Mesendoderm (in vitro differentiated cells): ENCODE results near the gene LPXN.

Experiments used
- DNase-seq: peaks from one replicate; pipeline ENCODE4 v3.0.0; 2013
- H2AK5ac ChIP-seq: 2 replicates; pipeline ENCODE4 v1.6.1; 2013; ENCODE audit warnings: low read length, inconsistent platforms
- H2BK120ac ChIP-seq: 2 replicates; pipeline ENCODE4 v1.6.1; 2013; ENCODE audit warnings: low read depth, mild to moderate bottlenecking, low read length, moderate library complexity, mixed read lengths
- H2BK15ac ChIP-seq: replicated peaks from 2 replicates; pipeline ENCODE4 v1.6.1; 2013; ENCODE audit warnings: low read depth, mild to moderate bottlenecking, moderate library complexity
- H2BK5ac ChIP-seq: 2 replicates; pipeline ENCODE4 v1.6.1; 2013; ENCODE audit warnings: low read length, inconsistent platforms
- H3K18ac ChIP-seq: 2 replicates; pipeline ENCODE4 v1.6.1; 2013; ENCODE audit warnings: mild to moderate bottlenecking, low read length, mixed read lengths
- H3K23ac ChIP-seq: one replicate; pipeline ENCODE4 v1.6.1; 2013; ENCODE audit warnings: low read length
- H3K27ac ChIP-seq: 2 replicates; pipeline ENCODE4 v1.5.1; 2013; ENCODE audit warnings: low read depth, mild to moderate bottlenecking, inconsistent platforms, low read length, moderate library complexity
- H3K27me3 ChIP-seq: 2 replicates; pipeline ENCODE4 v1.6.1; 2013; ENCODE audit warnings: low read length, control low read depth, mild to moderate bottlenecking, inconsistent platforms; ENCODE audit not compliant: insufficient read depth, poor library complexity
- H3K36me3 ChIP-seq: 2 replicates; pipeline ENCODE4 v1.6.1; 2013; ENCODE audit warnings: low read length, inconsistent platforms; ENCODE audit not compliant: control insufficient read depth, insufficient read depth
- H3K4ac ChIP-seq: one replicate; pipeline ENCODE4 v1.6.1; 2013; ENCODE audit warnings: low read depth, mild to moderate bottlenecking, low read length, moderate library complexity
- H3K4me1 ChIP-seq: 2 replicates; pipeline ENCODE4 v1.6.1; 2013; ENCODE audit warnings: low read depth, low read length, inconsistent platforms; ENCODE audit not compliant: control insufficient read depth
- H3K4me2 ChIP-seq: 2 replicates; pipeline ENCODE4 v1.6.1; 2013; ENCODE audit warnings: low read length
- H3K4me3 ChIP-seq: 2 replicates; pipeline ENCODE4 v1.5.1; 2013; ENCODE audit warnings: mild to moderate bottlenecking, low read length
- H3K56ac ChIP-seq: one replicate; pipeline ENCODE4 v1.6.1; 2013; ENCODE audit warnings: low read length
- H3K79me1 ChIP-seq: 2 replicates; pipeline ENCODE4 v1.6.1; 2013; ENCODE audit warnings: low read length, inconsistent platforms
- H3K79me2 ChIP-seq: 2 replicates; pipeline ENCODE4 v1.6.1; 2013; ENCODE audit warnings: mild to moderate bottlenecking, low read length; ENCODE audit not compliant: control insufficient read depth, insufficient read depth
- H3K9ac ChIP-seq: 2 replicates; pipeline ENCODE4 v1.6.1; 2013; ENCODE audit warnings: low read length, inconsistent platforms
- H4K5ac ChIP-seq: one replicate; pipeline ENCODE4 v1.6.1; 2013; ENCODE audit warnings: low read length
- H4K8ac ChIP-seq: one replicate; pipeline ENCODE4 v1.6.1; 2013; ENCODE audit warnings: low read depth, mild to moderate bottlenecking, control low read depth, low read length, moderate library complexity
- WGBS: extraction: QIAGEN DNeasy Blood & Tissue Kit; methylation state at CpG from one replicate; pipeline ENCODE4 v1.1.7; 2013; ENCODE audit warnings: low lambda C conversion rate, missing lambda C conversion rate; ENCODE audit not compliant: insufficient coverage; ENCODE audit errors: extremely low coverage; 5-methylcytosine and 5-hydroxymethylcytosine counted together

LPXN gene

GRCh38 chr11:58495906-58496305 is 79.8 kb downstream of the LPXN start:
- H3K4me3 ChIP-seq = no peak overlapping the region
- no peaks in the 10 kb centered on the region for H3K27me3 ChIP-seq
- no peak overlapping the region for H3K23ac ChIP-seq
- H2BK15ac ChIP-seq = no peak overlapping the region
- H3K4me1 ChIP-seq = no peaks in the 10 kb centered on the region
- no peak overlapping the region for H3K18ac ChIP-seq
- no peaks in the 10 kb centered on the region for H3K79me2 ChIP-seq
- no peak overlapping the region for H3K4me2 ChIP-seq
- WGBS = no CpG with 5 or more reads among the region's 2 CpGs
- no peak overlapping the region for H3K27ac ChIP-seq
- no peak overlapping the region for H3K4ac ChIP-seq
- H2AK5ac ChIP-seq = no peak overlapping the region
- no peak overlapping the region for H2BK120ac ChIP-seq
- no peak for DNase-seq
- no peaks in the 10 kb centered on the region for H3K79me1 ChIP-seq
- no peak overlapping the region for H4K8ac ChIP-seq
- H4K5ac ChIP-seq = no peak overlapping the region
- H3K36me3 ChIP-seq = no peaks in the 10 kb centered on the region
- H3K56ac ChIP-seq = no peak overlapping the region
- no peak overlapping the region for H3K9ac ChIP-seq
- H2BK5ac ChIP-seq = no peak overlapping the region

- Histone ChIP-seq H3K4ac (no peak overlapping the region), H3K9ac (no peak overlapping the region), H3K27me3 (no peaks in the 10 kb centered on the region), H3K4me1 (no peaks in the 10 kb centered on the region), H3K23ac (no peak overlapping the region), H3K36me3 (no peaks in the 10 kb centered on the region), H2AK5ac (no peak overlapping the region), H3K27ac (no peak overlapping the region), H2BK5ac (no peak overlapping the region), H3K56ac (no peak overlapping the region), H3K79me2 (no peaks in the 10 kb centered on the region), H3K18ac (no peak overlapping the region), H3K4me3 (no peak overlapping the region), H3K79me1 (no peaks in the 10 kb centered on the region), H2BK120ac (no peak overlapping the region), H3K4me2 (no peak overlapping the region), H2BK15ac (no peak overlapping the region), H4K5ac (no peak overlapping the region), H4K8ac (no peak overlapping the region)
- no peak for DNase-seq
Observed at GRCh38 chr11:58494101-58494500, 81.6 kb downstream of the LPXN start.

GRCh38 chr11:58493676-58494075 is 82.0 kb downstream of the LPXN start:
- Histone ChIP-seq H3K36me3 (no peaks in the 10 kb centered on the region), H3K56ac (no peak overlapping the region), H3K23ac (no peak overlapping the region), H3K4me3 (no peak overlapping the region), H3K27ac (no peak overlapping the region), H3K4me1 (no peaks in the 10 kb centered on the region), H3K79me2 (no peaks in the 10 kb centered on the region), H3K18ac (no peak overlapping the region), H4K8ac (no peak overlapping the region), H3K4me2 (no peak overlapping the region), H3K27me3 (no peaks in the 10 kb centered on the region), H3K9ac (no peak overlapping the region), H2BK120ac (no peak overlapping the region), H4K5ac (no peak overlapping the region), H2BK5ac (no peak overlapping the region), H3K4ac (no peak overlapping the region), H3K79me1 (no peaks in the 10 kb centered on the region), H2BK15ac (no peak overlapping the region), H2AK5ac (no peak overlapping the region)
- no CpG with 5 or more reads among the region's 2 CpGs for WGBS
- no peak for DNase-seq

- no peak overlapping the region for H3K23ac ChIP-seq
- no peaks in the 10 kb centered on the region for H3K36me3 ChIP-seq
- no peak overlapping the region for H2AK5ac ChIP-seq
- H2BK120ac ChIP-seq = no peak overlapping the region
- no peak overlapping the region for H2BK15ac ChIP-seq
- no peak overlapping the region for H3K4ac ChIP-seq
- 100% methylated on average over 1 of the region's 2 CpGs for WGBS
- H3K9ac ChIP-seq = no peak overlapping the region
- H3K18ac ChIP-seq = no peak overlapping the region
- no peak overlapping the region for H4K8ac ChIP-seq
- H2BK5ac ChIP-seq = no peak overlapping the region
- H3K79me2 ChIP-seq = no peaks in the 10 kb centered on the region
- DNase-seq = no peak
- H3K56ac ChIP-seq = no peak overlapping the region
- no peak overlapping the region for H3K27ac ChIP-seq
- H4K5ac ChIP-seq = no peak overlapping the region
- H3K79me1 ChIP-seq = no peaks in the 10 kb centered on the region
- no peaks in the 10 kb centered on the region for H3K27me3 ChIP-seq
- no peak overlapping the region for H3K4me2 ChIP-seq
- no peaks in the 10 kb centered on the region for H3K4me1 ChIP-seq
- H3K4me3 ChIP-seq = no peak overlapping the region
Observed at GRCh38 chr11:58490827-58491226, 84.8 kb downstream of the LPXN start.

GRCh38 chr11:58487170-58487569 is 88.5 kb downstream of the LPXN start:
- Histone ChIP-seq H3K27ac (no peak overlapping the region), H4K5ac (no peak overlapping the region), H2AK5ac (no peak overlapping the region), H3K79me1 (no peaks in the 10 kb centered on the region), H3K4me2 (no peak overlapping the region), H3K23ac (no peak overlapping the region), H3K4ac (no peak overlapping the region), H3K4me1 (no peaks in the 10 kb centered on the region), H3K4me3 (no peak overlapping the region), H4K8ac (no peak overlapping the region), H3K27me3 (no peaks in the 10 kb centered on the region), H2BK15ac (no peak overlapping the region), H3K36me3 (no peaks in the 10 kb centered on the region), H2BK5ac (no peak overlapping the region), H3K56ac (no peak overlapping the region), H2BK120ac (no peak overlapping the region), H3K18ac (no peak overlapping the region), H3K79me2 (no peaks in the 10 kb centered on the region), H3K9ac (no peak overlapping the region)
- DNase-seq = no peak

- Histone ChIP-seq H3K4me3 (no peak overlapping the region), H3K4ac (no peak overlapping the region), H2BK15ac (no peak overlapping the region), H3K36me3 (no peaks in the 10 kb centered on the region), H2AK5ac (no peak overlapping the region), H3K9ac (no peak overlapping the region), H3K79me2 (no peaks in the 10 kb centered on the region), H4K8ac (no peak overlapping the region), H3K4me1 (no peaks in the 10 kb centered on the region), H3K4me2 (no peak overlapping the region), H2BK5ac (no peak overlapping the region), H3K79me1 (no peaks in the 10 kb centered on the region), H3K27ac (no peak overlapping the region), H3K56ac (no peak overlapping the region), H2BK120ac (no peak overlapping the region), H3K27me3 (no peaks in the 10 kb centered on the region), H4K5ac (no peak overlapping the region), H3K18ac (no peak overlapping the region), H3K23ac (no peak overlapping the region)
- peak; percentile 30 for DNase-seq
- no CpG with 5 or more reads among the region's 1 CpG for WGBS
Observed at GRCh38 chr11:58485961-58486360, 89.7 kb downstream of the LPXN start.
